A549 treated with GW870086 at 1 μM for 4 hours (cell line): ENCODE results near the gene NSUN7. TPM values are rescaled to one million over a fixed set of nuclear protein-coding genes. Genes with fewer than 3 reads are reported as not detected.

Experiments used
- total RNA-seq: library from RNA; stranded (reverse); fragments of 200-300 nt; extraction: Qiagen RNA extraction; gene quantifications from 5 replicates; pipeline ENCODE4 v1.2.3, GENCODE V29; 2022; ENCODE audit warnings: low read depth

Gene NSUN7, protein sequence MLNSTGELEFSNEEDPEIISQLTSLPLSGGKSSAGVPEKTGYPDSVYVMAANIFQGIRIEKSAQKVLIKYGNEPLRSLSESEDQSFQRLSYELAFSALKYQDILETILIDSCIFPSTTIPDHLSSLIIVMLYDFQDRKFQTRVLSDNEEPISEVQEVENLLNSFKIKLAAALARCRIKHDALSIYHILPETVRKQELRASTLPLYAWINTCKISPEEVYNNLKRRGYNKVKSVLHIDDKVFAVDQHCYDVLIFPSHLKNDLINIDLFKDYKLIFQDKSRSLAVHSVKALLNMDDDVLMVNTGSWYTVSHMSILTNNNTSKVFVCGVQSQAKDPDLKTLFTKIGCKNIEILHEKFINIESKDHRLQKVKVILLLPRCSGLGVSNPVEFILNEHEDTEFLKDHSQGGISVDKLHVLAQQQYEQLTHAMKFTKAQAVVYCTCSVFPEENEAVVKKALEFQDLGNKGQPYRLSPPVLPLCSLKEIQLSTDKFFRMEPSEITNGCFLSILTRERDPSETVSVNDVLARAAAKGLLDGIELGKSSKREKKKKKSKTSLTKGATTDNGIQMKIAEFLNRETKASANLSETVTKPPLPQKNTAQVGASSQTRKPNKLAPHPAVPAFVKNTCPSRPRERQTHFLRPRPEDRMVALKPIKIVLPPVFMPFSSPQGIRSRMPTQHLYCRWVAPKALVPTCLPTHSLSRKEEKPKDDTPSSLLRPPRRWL
- total RNA-seq = 0.16 to 0.55 TPM (median 0.45 TPM) in 5 replicates

GRCh38 chr4:40749717-40750460 is at the start of gene NSUN7:
Gene NSUN7 (plus strand): TSS chr4:40749955. CDS start chr4:40750694, 739 bp downstream.

Other genes starting within 250 kb of the NSUN7 start
- 19.5 to 26.4 TPM (median 24.1 TPM) in 5 replicates for gene RBM47, start 120.1 kb upstream of the NSUN7 start, total RNA-seq